CD4-positive, alpha-beta memory T cell (primary cell): ENCODE results near the gene GALNT10. TPM values are rescaled to one million over a fixed set of nuclear protein-coding genes. Genes with fewer than 3 reads are reported as not detected.

Experiments
- CTCF ChIA-PET: fragments of 350-600 bp; sonication (Branson Sonifier 250); formaldehyde crosslinking; loops from one replicate; lab custom pipeline; 2021; ENCODE audit warnings: inconsistent platforms; ENCODE audit not compliant: partially characterized antibody; lab: Charles Lee
- POLR2A ChIA-PET: fragments of 350-600 bp; sonication (Branson Sonifier 250); formaldehyde crosslinking; loops from one replicate; lab custom pipeline; 2021; ENCODE audit not compliant: partially characterized antibody; lab: Charles Lee
- DNase-seq, 5 donors: peaks; one replicate each; pipeline versions ENCODE4 v3.0.0 to v3.0.0-alpha.2; 2020 to 2022; ENCODE audit warnings: mixed read lengths in 1 of 5
- H3K27ac ChIP-seq: one replicate; pipeline ENCODE4 v1.7.0; 2013; ENCODE audit warnings: low read depth, low read length
- H3K27me3 ChIP-seq: 2 replicates; pipeline ENCODE4 v1.7.0; 2013; ENCODE audit warnings: mild to moderate bottlenecking, low read length, moderate library complexity; ENCODE audit not compliant: insufficient read depth
- H3K36me3 ChIP-seq: 2 replicates; pipeline ENCODE4 v1.7.0; 2013; ENCODE audit warnings: mild to moderate bottlenecking, low read length, moderate library complexity; ENCODE audit not compliant: insufficient read depth
- H3K4me1 ChIP-seq: 2 replicates; pipeline ENCODE4 v1.7.0; 2013; ENCODE audit warnings: mild to moderate bottlenecking, low read length, moderate library complexity; ENCODE audit not compliant: insufficient read depth
- H3K4me3 ChIP-seq, 2 donors: one replicate each; pipeline ENCODE4 v1.7.0; 2013; ENCODE audit warnings: low read length in 2 of 2, mild to moderate bottlenecking in 1 of 2
- H3K9me3 ChIP-seq, 2 donors: one replicate each; pipeline ENCODE4 v1.7.0; 2013; ENCODE audit warnings: low read length in 2 of 2, control low read depth in 1 of 2; ENCODE audit not compliant: control insufficient read depth in 1 of 2
- H3K27ac Mint-ChIP-seq, 7 donors: one replicate each; pipeline ENCODE4 v1.8.0; 2020 to 2021; ENCODE audit warnings: mixed read lengths in 7 of 7, mild to moderate bottlenecking in 6 of 7, inconsistent platforms in 3 of 7, moderate library complexity in 3 of 7
- H3K27me3 Mint-ChIP-seq, 2 donors: one replicate each; pipeline ENCODE4 v1.8.0; 2020 to 2021; ENCODE audit warnings: mixed read lengths in 2 of 2
- H3K36me3 Mint-ChIP-seq, 2 donors: one replicate each; pipeline ENCODE4 v1.8.0; 2020 to 2021; ENCODE audit warnings: mixed read lengths in 2 of 2, inconsistent platforms in 1 of 2, mild to moderate bottlenecking in 1 of 2
- H3K4me1 Mint-ChIP-seq, 4 donors: one replicate each; pipeline ENCODE4 v1.8.0; 2020 to 2021; ENCODE audit warnings: mixed read lengths in 4 of 4, mild to moderate bottlenecking in 1 of 4
- H3K4me3 Mint-ChIP-seq, 8 donors: one replicate each; pipeline ENCODE4 v1.8.0; 2020 to 2021; ENCODE audit warnings: mixed read lengths in 8 of 8, mild to moderate bottlenecking in 7 of 8, moderate library complexity in 6 of 8, inconsistent platforms in 3 of 8
- H3K9me3 Mint-ChIP-seq, 8 donors: one replicate each; pipeline ENCODE4 v1.8.0; 2020 to 2021; ENCODE audit warnings: mixed read lengths in 8 of 8, mild to moderate bottlenecking in 5 of 8, inconsistent platforms in 3 of 8, moderate library complexity in 1 of 8
- intact Hi-C: fragments of 100-400 bp; cut with micrococcal nuclease; formaldehyde crosslinking; loops from one replicate; pipeline ENCODE4 v1.15.1; 2023
- polyA plus RNA-seq, 2 donors: library from polyadenylated mRNA; unstranded; fragments of 300-500 nt; fragmentation: Illumina TruSeq; gene quantifications; one replicate each; pipeline ENCODE4 v1.2.3, GENCODE V29; 2021
- total RNA-seq, 2 experiments: library from RNA; stranded (reverse); gene quantifications; one replicate each; pipeline ENCODE4 v1.2.3, GENCODE V29; 2021

The GALNT10 gene
- total and polyA plus RNA-seq, 4 experiments from 2014 or later, result 9.6 to 35.7 (median 26.8) TPM

DNA sequence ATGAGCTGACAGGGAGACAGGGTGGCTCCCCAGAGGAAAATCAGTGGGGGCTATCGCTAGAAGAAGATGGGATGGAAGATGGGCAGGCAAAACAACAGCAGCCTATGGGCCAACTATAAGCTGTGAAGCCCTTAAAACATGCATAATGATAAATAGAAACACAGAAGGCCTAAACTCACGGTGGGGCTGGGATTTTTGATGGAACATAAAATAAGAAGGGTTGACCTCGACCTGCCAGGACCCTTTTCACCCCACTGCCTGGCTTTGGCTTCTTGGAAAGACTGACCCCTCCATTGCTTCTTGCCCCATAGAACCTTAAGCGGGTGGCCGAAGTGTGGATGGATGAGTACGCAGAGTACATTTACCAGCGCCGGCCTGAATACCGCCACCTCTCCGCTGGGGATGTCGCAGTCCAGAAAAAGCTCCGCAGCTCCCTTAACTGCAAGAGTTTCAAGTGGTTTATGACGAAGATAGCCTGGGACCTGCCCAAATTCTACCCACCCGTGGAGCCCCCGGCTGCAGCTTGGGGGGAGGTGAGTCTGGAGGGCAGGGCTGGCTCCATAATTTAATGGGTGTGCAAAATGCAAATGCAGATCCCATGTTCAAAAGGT lies 218.8 kb downstream of the GALNT10 start:
- no peaks in the 10 kb centered on the region for H3K27me3 Mint-ChIP-seq
- no peak overlapping the region for H3K4me3 ChIP-seq
- H3K27ac Mint-ChIP-seq, result peak overlapping the region in 2 of 7 donors; percentile 47 to 51
- H3K4me1 ChIP-seq, result peaks cover 4% of the 10 kb centered on the region
- peaks cover 5% of the 10 kb centered on the region for H3K36me3 ChIP-seq
- ChIA-PET CTCF (interaction anchor here (0.6 to 6.4 kb wide), 4 partner anchors 173 to 337 kb away, joined by 3 to 220 read pairs (median 6); no protein-coding TSS in a partner anchor), POLR2A (no interaction called here)
- no peaks in the 10 kb centered on the region for H3K27me3 ChIP-seq
- H3K4me3 Mint-ChIP-seq, result no peak overlapping the region
- H3K36me3 Mint-ChIP-seq, result peaks cover 19 to 42% of the 10 kb centered on the region in 2 donors
- H3K9me3 Mint-ChIP-seq, result no peaks in the 10 kb centered on the region
- no peak for DNase-seq
- H3K4me1 Mint-ChIP-seq, result peaks cover 2 to 14% (median 10%) of the 10 kb centered on the region in 4 donors
- intact Hi-C loops, result no loop called here
- no peak overlapping the region for H3K27ac ChIP-seq
- no peaks in the 10 kb centered on the region for H3K9me3 ChIP-seq

DNA sequence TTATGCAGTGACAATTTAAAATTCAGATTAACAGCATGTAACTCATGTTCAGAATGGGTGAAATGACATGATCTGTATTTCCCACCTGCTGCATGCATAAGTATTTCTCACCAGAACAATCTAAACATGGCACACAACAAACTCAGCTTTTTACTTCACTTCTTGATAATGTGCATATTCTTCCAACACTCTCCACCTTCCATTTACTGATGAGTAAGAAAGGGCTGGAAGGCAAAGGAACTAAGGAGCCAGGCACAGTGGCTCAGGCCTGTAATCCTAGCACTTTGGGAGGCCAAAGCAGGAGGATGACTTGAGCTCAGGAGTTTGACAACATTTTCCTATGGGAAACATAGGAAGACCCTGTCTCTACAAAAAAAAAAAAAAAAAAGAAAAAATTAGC lies 219.5 kb downstream of the GALNT10 start:
- DNase-seq, result no peak
- Histone ChIP-seq H3K36me3 (peaks cover 5% of the 10 kb centered on the region), H3K4me1 (peaks cover 4% of the 10 kb centered on the region), H3K27ac (no peak overlapping the region), H3K4me3 (no peak overlapping the region), H3K9me3 (no peaks in the 10 kb centered on the region), H3K27me3 (no peaks in the 10 kb centered on the region)
- Mint-ChIP-seq H3K4me1 (peaks cover 3 to 8% (median 6%) of the 10 kb centered on the region in 4 donors), H3K4me3 (no peak overlapping the region), H3K27ac (peak overlapping the region in 1 of 7 donors; percentile 73), H3K27me3 (no peaks in the 10 kb centered on the region), H3K36me3 (peaks cover 23 to 46% of the 10 kb centered on the region in 2 donors), H3K9me3 (no peaks in the 10 kb centered on the region)
- CTCF ChIA-PET, result interaction anchor here (0.6 to 1.8 kb wide), 3 partner anchors 174 to 338 kb away, joined by 3 to 7 read pairs (median 4); no protein-coding TSS in a partner anchor
- intact Hi-C loops, result no loop called here
- POLR2A ChIA-PET, result no interaction called here

DNA sequence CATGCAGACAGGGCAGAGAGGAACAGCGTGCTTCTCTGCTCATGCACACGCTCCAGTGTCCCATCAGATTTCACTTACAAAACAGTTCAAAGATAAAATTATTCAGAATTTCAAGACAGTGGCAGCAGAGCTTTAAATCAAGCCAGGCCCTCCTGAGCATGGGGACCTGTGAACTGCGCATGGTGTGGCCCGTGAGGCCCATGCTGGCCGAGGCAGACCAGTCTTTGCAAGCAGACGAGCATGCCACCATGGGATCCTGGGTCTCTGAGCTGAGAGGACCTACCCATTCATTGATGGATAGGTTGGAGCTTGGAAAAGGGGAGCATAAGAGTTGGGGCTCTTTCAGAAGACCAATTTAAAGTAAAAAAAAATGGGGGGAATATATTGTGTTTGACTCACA lies 220.3 kb downstream of the GALNT10 start:
- H3K36me3 Mint-ChIP-seq, result peaks cover 25 to 49% of the 10 kb centered on the region in 2 donors
- DNase-seq, result no peak
- ChIA-PET POLR2A (no interaction called here), CTCF (interaction anchor here (1.8 kb wide), 1 partner anchor 338 kb away, joined by 7 read pairs; no protein-coding TSS in a partner anchor)
- no peaks in the 10 kb centered on the region for H3K27me3 Mint-ChIP-seq
- H3K4me1 Mint-ChIP-seq, result peaks cover 0 to 1% (median 0%) of the 10 kb centered on the region in 4 donors
- H3K4me1 ChIP-seq, result no peaks in the 10 kb centered on the region
- H3K9me3 ChIP-seq, result no peaks in the 10 kb centered on the region
- H3K27me3 ChIP-seq, result no peaks in the 10 kb centered on the region
- no peak overlapping the region for H3K27ac ChIP-seq
- H3K36me3 ChIP-seq, result peaks cover 5% of the 10 kb centered on the region
- no peak overlapping the region for H3K4me3 ChIP-seq
- no peak overlapping the region for H3K27ac Mint-ChIP-seq
- intact Hi-C loops, result no loop called here
- H3K9me3 Mint-ChIP-seq, result no peaks in the 10 kb centered on the region
- H3K4me3 Mint-ChIP-seq, result no peak overlapping the region

DNA sequence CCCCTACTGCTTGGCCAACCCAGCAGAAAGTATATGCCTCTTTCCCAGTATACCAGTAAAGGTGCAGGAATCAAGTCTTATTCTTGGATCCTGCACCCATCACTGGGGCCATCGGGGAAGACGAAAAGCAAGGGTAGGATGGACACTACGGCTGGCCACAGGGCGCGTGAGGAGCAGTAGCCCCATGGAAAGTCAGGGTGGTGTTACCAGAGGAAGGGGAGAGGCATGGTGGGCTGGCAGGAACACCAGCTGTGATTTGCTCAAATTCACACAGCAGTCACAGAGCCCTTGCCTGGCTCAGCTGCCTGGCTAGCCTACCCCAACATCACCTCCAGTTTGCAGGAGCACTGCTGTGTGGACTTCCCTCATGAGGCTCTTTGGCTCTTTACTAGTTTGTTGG lies 220.8 kb downstream of the GALNT10 start:
- H3K36me3 Mint-ChIP-seq, result peaks cover 25 to 49% of the 10 kb centered on the region in 2 donors
- ChIA-PET CTCF (interaction anchor here (1.8 kb wide), 1 partner anchor 339 kb away, joined by 7 read pairs; no protein-coding TSS in a partner anchor), POLR2A (no interaction called here)
- Histone ChIP-seq H3K27ac (no peak overlapping the region), H3K4me3 (no peak overlapping the region), H3K4me1 (no peaks in the 10 kb centered on the region), H3K27me3 (no peaks in the 10 kb centered on the region), H3K36me3 (peaks cover 5% of the 10 kb centered on the region), H3K9me3 (no peaks in the 10 kb centered on the region)
- no peaks in the 10 kb centered on the region for H3K27me3 Mint-ChIP-seq
- no peaks in the 10 kb centered on the region for H3K9me3 Mint-ChIP-seq
- no peak for DNase-seq
- H3K4me3 Mint-ChIP-seq, result no peak overlapping the region
- intact Hi-C loops, result no loop called here
- H3K4me1 Mint-ChIP-seq, result peaks cover 0 to 1% (median 0%) of the 10 kb centered on the region in 4 donors
- peak overlapping the region in 2 of 7 donors; percentile 9 to 86 for H3K27ac Mint-ChIP-seq

DNA sequence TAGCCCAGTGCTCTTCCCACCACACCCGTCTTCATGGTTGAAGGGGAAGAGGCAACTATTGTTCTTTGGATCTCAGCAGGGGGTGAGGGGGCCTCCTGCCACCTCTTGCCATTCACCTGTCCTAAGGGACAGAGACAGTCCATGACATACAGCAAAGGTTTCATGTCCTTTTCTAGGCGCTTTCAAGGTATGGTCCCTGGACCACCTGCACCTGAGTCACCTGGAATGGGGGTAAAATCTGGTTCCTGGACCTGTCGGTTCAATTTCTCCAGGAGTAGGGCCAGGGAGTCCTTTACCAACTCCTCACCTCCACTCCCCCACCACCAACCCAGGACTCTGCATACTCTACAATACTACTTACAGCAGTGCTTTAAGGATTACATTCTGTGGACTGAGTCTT lies 221.8 kb downstream of the GALNT10 start:
- POLR2A ChIA-PET, result interaction anchor here (1.6 kb wide), 1 partner anchor 10 kb away, joined by 3 read pairs; no protein-coding TSS in a partner anchor
- no peaks in the 10 kb centered on the region for H3K27me3 Mint-ChIP-seq
- peaks cover 5% of the 10 kb centered on the region for H3K36me3 ChIP-seq

DNA sequence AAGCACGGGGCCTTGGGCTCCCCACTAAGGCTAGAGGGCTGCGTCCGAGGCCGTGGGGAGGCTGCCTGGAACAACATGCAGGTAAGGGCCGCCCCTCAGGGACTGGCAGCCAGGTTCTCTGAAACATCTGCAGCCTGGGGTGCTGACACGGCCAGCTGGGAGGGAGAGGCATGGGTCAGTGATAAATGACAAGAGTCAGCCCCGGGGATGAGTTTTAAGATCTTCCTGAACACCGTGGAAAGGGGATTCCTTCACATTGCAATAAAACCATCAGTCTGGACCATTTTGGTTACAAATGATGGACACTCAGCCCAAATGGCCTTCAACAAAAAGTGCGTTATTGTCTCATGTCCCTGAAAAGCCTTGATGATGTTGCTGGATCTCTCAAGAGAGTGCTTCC lies 222.4 kb downstream of the GALNT10 start:
- ChIA-PET CTCF (no interaction called here), POLR2A (interaction anchor here (1.6 kb wide), 1 partner anchor 9 kb away, joined by 3 read pairs; no protein-coding TSS in a partner anchor)
- Histone ChIP-seq H3K27ac (no peak overlapping the region), H3K36me3 (peaks cover 5% of the 10 kb centered on the region), H3K27me3 (no peaks in the 10 kb centered on the region), H3K9me3 (no peaks in the 10 kb centered on the region), H3K4me1 (no peaks in the 10 kb centered on the region), H3K4me3 (no peak overlapping the region)
- DNase-seq, result no peak
- no peaks in the 10 kb centered on the region for H3K9me3 Mint-ChIP-seq
- intact Hi-C loops, result no loop called here
- peaks cover 25 to 60% of the 10 kb centered on the region in 2 donors for H3K36me3 Mint-ChIP-seq
- no peak overlapping the region for H3K4me3 Mint-ChIP-seq
- H3K27ac Mint-ChIP-seq, result no peak overlapping the region
- no peaks in the 10 kb centered on the region for H3K27me3 Mint-ChIP-seq
- peaks cover 0 to 1% (median 0%) of the 10 kb centered on the region in 4 donors for H3K4me1 Mint-ChIP-seq

More for the DNA sequence above, 221.8 kb downstream of the GALNT10 start:
- Histone ChIP-seq H3K9me3 (no peaks in the 10 kb centered on the region), H3K27ac (no peak overlapping the region), H3K4me3 (no peak overlapping the region), H3K27me3 (no peaks in the 10 kb centered on the region), H3K4me1 (no peaks in the 10 kb centered on the region)
- CTCF ChIA-PET, result no interaction called here
- H3K36me3 Mint-ChIP-seq, result peaks cover 25 to 55% of the 10 kb centered on the region in 2 donors
- no peaks in the 10 kb centered on the region for H3K9me3 Mint-ChIP-seq
- H3K4me3 Mint-ChIP-seq, result no peak overlapping the region
- DNase-seq, result no peak
- intact Hi-C loops, result no loop called here
- no peak overlapping the region for H3K27ac Mint-ChIP-seq
- H3K4me1 Mint-ChIP-seq, result peaks cover 0 to 1% (median 0%) of the 10 kb centered on the region in 4 donors

DNA sequence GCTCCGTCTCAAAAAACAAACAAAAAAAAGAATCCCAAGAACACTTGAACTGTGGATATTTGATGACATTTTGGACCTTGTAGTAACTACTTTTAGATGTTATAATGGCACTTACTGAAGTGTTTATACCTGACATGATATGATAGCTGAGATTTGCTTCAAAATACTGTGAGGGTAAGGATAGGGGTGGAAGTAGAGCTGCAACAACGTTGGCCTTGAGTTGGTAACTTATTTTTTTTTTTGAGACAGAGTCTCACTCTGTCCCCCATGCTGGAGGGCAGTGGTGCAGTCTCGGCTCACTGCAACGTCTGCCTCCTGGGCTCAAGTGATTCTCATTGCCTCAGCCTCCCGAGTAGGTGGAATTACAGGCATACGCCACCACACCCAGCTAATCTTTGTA lies 224.6 kb downstream of the GALNT10 start:
- H3K4me1 ChIP-seq, result no peaks in the 10 kb centered on the region
- no peak for DNase-seq
- H3K4me3 ChIP-seq, result no peak overlapping the region
- H3K4me3 Mint-ChIP-seq, result no peak overlapping the region
- no peak overlapping the region for H3K27ac ChIP-seq
- no peaks in the 10 kb centered on the region for H3K9me3 ChIP-seq
- peaks cover 34 to 66% of the 10 kb centered on the region in 2 donors for H3K36me3 Mint-ChIP-seq
- H3K4me1 Mint-ChIP-seq, result peaks cover 0 to 1% (median 0%) of the 10 kb centered on the region in 4 donors
- peaks cover 10% of the 10 kb centered on the region for H3K36me3 ChIP-seq
- H3K27me3 Mint-ChIP-seq, result no peaks in the 10 kb centered on the region
- CTCF ChIA-PET, result interaction anchor here (1.7 to 4.7 kb wide), 2 partner anchors 10 to 343 kb away, joined by 4 to 42 read pairs; no protein-coding TSS in a partner anchor
- no peaks in the 10 kb centered on the region for H3K27me3 ChIP-seq
- no peak overlapping the region for H3K27ac Mint-ChIP-seq
- intact Hi-C loops, result no loop called here
- POLR2A ChIA-PET, result interaction anchor here (1.1 to 1.2 kb wide), 2 partner anchors 36 to 377 kb away, joined by 3 read pairs; partner anchors contain the start of genes FAM114A2 and MFAP3
- no peaks in the 10 kb centered on the region for H3K9me3 Mint-ChIP-seq
